Retinal pigment epithelial cell (primary cell): Measurements from ENCODE around the gene OR2L13.
"Not testable (repeated sequence)": the region's sequence is repeated elsewhere in the genome, so short reads cannot be mapped to it uniquely, and the experiment has no call there.

Experiments
- DNase-seq: peaks from one replicate; pipeline ENCODE4 v3.0.0-alpha.2; 2010; ENCODE audit warnings: low read depth
- H3K4me3 ChIP-seq: 2 replicates; pipeline ENCODE4 v1.5.1; 2011; ENCODE audit warnings: mild to moderate bottlenecking, low read length, control low read depth, moderate library complexity
- CTCF ChIP-seq: conservative IDR thresholded peaks from 2 replicates; pipeline ENCODE4 v1.5.1; 2011; ENCODE audit warnings: low read depth, low read length, control low read depth, inconsistent platforms

Gene OR2L13

GRCh38 chr1:248065604-248066003 lies 29.4 kb upstream of the OR2L13 start:
- H3K4me3 ChIP-seq = no peak overlapping the region
- DNase-seq = no peak
- TF ChIP-seq CTCF = no peak

- not testable (repeated sequence) for DNase-seq, H3K4me3 ChIP-seq
Observed at GRCh38 chr1:248083864-248084263, 11.1 kb upstream of the OR2L13 start.

GRCh38 chr1:248098529-248098928 lies 3.5 kb downstream of the OR2L13 start:
- no peak overlapping the region for H3K4me3 ChIP-seq
- no peak for TF ChIP-seq CTCF
- DNase-seq = no peak

- no peak for TF ChIP-seq CTCF
- no peak for DNase-seq
- H3K4me3 ChIP-seq = no peak overlapping the region
Observed at GRCh38 chr1:248102847-248103246, 7.9 kb downstream of the OR2L13 start.

GRCh38 chr1:248111157-248111556 lies 16.2 kb downstream of the OR2L13 start:
- no peak for TF ChIP-seq CTCF

GRCh38 chr1:248114890-248115289 lies 19.9 kb downstream of the OR2L13 start:
- no peak for DNase-seq
- H3K4me3 ChIP-seq = no peak overlapping the region
- no peak for TF ChIP-seq CTCF

More at GRCh38 chr1:248111157-248111556, 16.2 kb downstream of the OR2L13 start:
- no peak overlapping the region for H3K4me3 ChIP-seq
- DNase-seq = no peak

GRCh38 chr1:248127653-248128052 lies 32.7 kb downstream of the OR2L13 start:
- no peak for TF ChIP-seq CTCF
- DNase-seq = no peak
- H3K4me3 ChIP-seq = no peak overlapping the region

GRCh38 chr1:248136811-248137210 lies 41.8 kb downstream of the OR2L13 start:
- H3K4me3 ChIP-seq = no peak overlapping the region
- TF ChIP-seq CTCF = no peak
- no peak for DNase-seq
